D721Med (cell line): ENCODE measurements around the gene CFAP157.

Experiments used
- DNase-seq: peaks from one replicate; pipeline ENCODE4 v3.0.0; 2011; ENCODE audit warnings: low spot score; ENCODE audit not compliant: insufficient read length
- FAIRE-seq: peaks from 2 replicates; lab custom pipeline; 2011; peaks lifted over from hg19 to GRCh38; lab: Jason Lieb, UNC
- CTCF ChIP-seq: IDR thresholded peaks from 2 replicates; pipeline ENCODE4 v1.5.1; 2012; ENCODE audit warnings: mild to moderate bottlenecking, control low read depth; ENCODE audit not compliant: insufficient read depth; ENCODE audit errors: missing control alignments

CFAP157 gene

GRCh38 chr9:127700140-127700539, 6.6 kb upstream of the CFAP157 start:
- FAIRE-seq (no peak), DNase-seq (no peak)
- TF ChIP-seq CTCF: no peak

GRCh38 chr9:127700594-127701255, 6.1 kb upstream of the CFAP157 start:
- no peak for FAIRE-seq
- no peak for DNase-seq
- no peak for TF ChIP-seq CTCF

- TF ChIP-seq CTCF: no peak
- DNase-seq: no peak
- FAIRE-seq: no peak
Measured at GRCh38 chr9:127703289-127703946, 3.4 kb upstream of the CFAP157 start.

DNA sequence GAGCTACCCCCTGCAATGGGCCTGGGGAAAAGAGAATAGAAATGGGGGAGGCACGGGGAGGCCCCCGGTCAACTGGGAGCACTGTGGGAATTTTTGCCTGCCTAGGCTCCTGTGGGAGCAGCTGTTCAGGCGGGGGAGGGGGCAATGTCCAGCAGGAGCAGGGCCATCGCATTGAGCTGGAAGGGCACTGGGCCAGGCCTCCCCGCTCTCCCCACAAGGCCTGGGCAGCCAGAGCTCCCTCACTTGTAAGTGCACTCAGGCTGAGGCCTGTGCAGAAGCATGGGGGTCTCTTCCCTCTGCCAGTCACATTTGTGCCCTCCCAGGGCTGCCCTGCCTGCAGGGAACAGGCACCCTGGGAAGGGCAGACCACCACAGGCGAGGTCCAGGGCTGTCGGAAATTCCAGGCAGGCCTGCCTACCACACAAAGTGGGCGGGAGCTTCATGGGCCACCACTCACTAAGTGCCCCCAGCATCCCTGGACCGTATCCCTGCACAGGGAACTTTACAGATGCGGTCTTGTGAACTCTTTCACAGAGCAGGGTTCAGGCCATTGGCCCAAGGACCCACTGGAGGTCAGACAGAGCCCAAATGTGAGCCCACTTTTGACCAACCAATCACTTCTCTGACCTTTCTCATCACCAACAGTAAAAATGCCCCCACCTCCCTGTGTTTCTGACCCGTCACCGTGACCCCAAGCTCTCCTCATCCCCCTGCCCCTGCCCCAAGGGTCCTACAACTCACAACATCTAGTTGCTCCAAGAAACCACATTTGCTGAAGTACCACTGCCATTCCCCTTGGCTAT, 1.0 kb upstream of the CFAP157 start:
- no peak for FAIRE-seq
- no peak for DNase-seq
- no peak for TF ChIP-seq CTCF

GRCh38 chr9:127707766-127708165, 978 bp downstream of the CFAP157 start:
- DNase-seq (no peak), FAIRE-seq (no peak)
- TF ChIP-seq CTCF: no peak

DNA sequence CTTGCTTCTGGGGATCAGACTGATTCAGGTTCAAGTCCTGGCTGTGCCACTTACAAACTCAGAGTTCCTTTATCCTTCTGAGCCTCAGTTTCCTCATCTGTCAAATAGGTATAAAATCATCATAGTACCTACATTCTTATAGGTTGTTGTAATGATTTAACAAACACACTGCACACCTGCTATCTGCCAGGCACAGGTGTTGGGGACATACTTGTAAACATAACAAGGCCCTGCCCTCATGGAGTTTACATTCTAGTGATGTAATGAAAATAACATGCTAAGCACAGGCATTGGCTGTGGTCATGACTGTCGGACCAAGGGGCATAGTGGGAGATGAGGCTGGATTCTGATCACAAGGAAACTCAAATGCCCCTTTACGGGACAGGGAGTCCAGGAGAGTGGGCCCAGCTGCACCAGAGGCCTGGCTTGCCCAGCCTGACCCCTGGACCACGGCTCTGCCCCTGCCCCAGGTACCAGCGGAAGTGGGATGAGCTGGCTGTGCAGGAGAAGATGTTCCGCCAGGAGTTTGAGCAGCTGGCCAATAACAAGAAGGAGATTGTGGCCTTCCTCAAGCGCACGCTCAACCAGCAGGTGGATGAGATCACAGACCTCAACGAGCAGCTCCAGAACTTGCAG, 2.3 kb downstream of the CFAP157 start:
- no peak for TF ChIP-seq CTCF
- FAIRE-seq (no peak), DNase-seq (no peak)
